Chondrocyte (in vitro differentiated cells): ENCODE results near the gene TTC1. TPM values are rescaled to one million over a fixed set of nuclear protein-coding genes. Genes with fewer than 3 reads are reported as not detected.
A peak's percentile ranks its signal among the peaks of the same experiment; 100 is the strongest.

ENCODE experiments used
- DNase-seq: peaks from one replicate; pipeline ENCODE4 v3.0.0; 2021; ENCODE audit warnings: mixed read lengths, low spot score
- H3K27ac Mint-ChIP-seq: one replicate; pipeline ENCODE4 v1.8.0; 2021; ENCODE audit warnings: mild to moderate bottlenecking, moderate library complexity, mixed read lengths; ENCODE audit not compliant: unreplicated experiment
- H3K27me3 Mint-ChIP-seq: 2 replicates; pipeline ENCODE4 v1.8.0; 2021; ENCODE audit warnings: low read depth, mixed read lengths
- H3K36me3 Mint-ChIP-seq: 2 replicates; pipeline ENCODE4 v1.8.0; 2021; ENCODE audit warnings: low read depth, mixed read lengths
- H3K4me1 Mint-ChIP-seq: 2 replicates; pipeline ENCODE4 v1.8.0; 2021; ENCODE audit warnings: low read depth, mild to moderate bottlenecking, mixed read lengths
- H3K4me3 Mint-ChIP-seq: one replicate; pipeline ENCODE4 v1.8.0; 2021; ENCODE audit warnings: mild to moderate bottlenecking, moderate library complexity, mixed read lengths; ENCODE audit not compliant: unreplicated experiment
- H3K9me3 Mint-ChIP-seq: 2 replicates; pipeline ENCODE4 v1.8.0; 2021; ENCODE audit warnings: low read depth, mixed read lengths
- CTCF ChIP-seq: fragments of 200-600 bp; sonication (generic); IDR thresholded peaks from 2 replicates; pipeline ENCODE4 v1.5.0; 2021; ENCODE audit warnings: antibody characterized with exemption, mild to moderate bottlenecking, moderate library complexity
- total RNA-seq: library from RNA; stranded (reverse); gene quantifications from 3 replicates; pipeline ENCODE4 v1.2.1, GENCODE V29; 2021

Gene TTC1
- total RNA-seq, 1 donor from 2014 or later, result 41.1 TPM

- H3K36me3 Mint-ChIP-seq, result peaks cover 13% of the 10 kb centered on the region
- TF ChIP-seq CTCF, result no peak
- H3K4me1 Mint-ChIP-seq, result peaks cover 21% of the 10 kb centered on the region
- H3K9me3 Mint-ChIP-seq, result no peaks in the 10 kb centered on the region
- H3K27me3 Mint-ChIP-seq, result no peaks in the 10 kb centered on the region
- DNase-seq, result no peak
- no peak overlapping the region for H3K4me3 Mint-ChIP-seq
- peak overlapping the region; percentile 67 for H3K27ac Mint-ChIP-seq
Measured at GRCh38 chr5:160044391-160044804, 35.5 kb downstream of the TTC1 start.

- Mint-ChIP-seq H3K27ac (peak overlapping the region; percentile 67), H3K4me3 (no peak overlapping the region), H3K4me1 (peaks cover 21% of the 10 kb centered on the region), H3K36me3 (peaks cover 17% of the 10 kb centered on the region), H3K9me3 (no peaks in the 10 kb centered on the region), H3K27me3 (no peaks in the 10 kb centered on the region)
- no peak for TF ChIP-seq CTCF
- DNase-seq, result no peak
Measured at GRCh38 chr5:160044967-160045366, 36.0 kb downstream of the TTC1 start.

- Mint-ChIP-seq H3K27me3 (no peaks in the 10 kb centered on the region), H3K36me3 (peaks cover 27% of the 10 kb centered on the region), H3K4me3 (no peak overlapping the region)
Measured at GRCh38 chr5:160047423-160047822, 38.5 kb downstream of the TTC1 start.

GRCh38 chr5:160048131-160048530, 39.2 kb downstream of the TTC1 start:
- H3K27ac Mint-ChIP-seq, result no peak overlapping the region
- no peak for TF ChIP-seq CTCF
- DNase-seq, result no peak

More at GRCh38 chr5:160047423-160047822, 38.5 kb downstream of the TTC1 start:
- H3K9me3 Mint-ChIP-seq, result no peaks in the 10 kb centered on the region
- no peak for TF ChIP-seq CTCF
- H3K27ac Mint-ChIP-seq, result peak overlapping the region; percentile 30
- peaks cover 21% of the 10 kb centered on the region for H3K4me1 Mint-ChIP-seq
- no peak for DNase-seq

GRCh38 chr5:160049099-160049498, 40.2 kb downstream of the TTC1 start:
- peaks cover 26% of the 10 kb centered on the region for H3K4me1 Mint-ChIP-seq
- H3K4me3 Mint-ChIP-seq, result no peak overlapping the region

More at GRCh38 chr5:160048131-160048530, 39.2 kb downstream of the TTC1 start:
- peaks cover 30% of the 10 kb centered on the region for H3K36me3 Mint-ChIP-seq
- H3K27me3 Mint-ChIP-seq, result no peaks in the 10 kb centered on the region
- H3K4me1 Mint-ChIP-seq, result peaks cover 21% of the 10 kb centered on the region
- H3K9me3 Mint-ChIP-seq, result no peaks in the 10 kb centered on the region
- no peak overlapping the region for H3K4me3 Mint-ChIP-seq

More at GRCh38 chr5:160049099-160049498, 40.2 kb downstream of the TTC1 start:
- no peak overlapping the region for H3K27ac Mint-ChIP-seq
- peaks cover 33% of the 10 kb centered on the region for H3K36me3 Mint-ChIP-seq
- TF ChIP-seq CTCF, result no peak
- H3K9me3 Mint-ChIP-seq, result no peaks in the 10 kb centered on the region
- no peaks in the 10 kb centered on the region for H3K27me3 Mint-ChIP-seq
- no peak for DNase-seq
